ENCODE results near the gene TP53TG3E.
A peak's percentile ranks its signal among the peaks of the same experiment; 100 is the strongest.
"Not testable (repeated sequence)": the region's sequence is repeated elsewhere in the genome, so short reads cannot be mapped to it uniquely, and the experiment has no call there.

Gene TP53TG3E, protein sequence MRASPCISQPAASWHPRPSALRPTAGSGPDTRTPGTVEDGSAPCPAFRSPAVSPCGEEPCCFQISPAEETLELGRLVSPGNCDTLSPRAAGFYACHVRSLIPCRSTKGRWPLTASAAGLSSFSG

DNA sequence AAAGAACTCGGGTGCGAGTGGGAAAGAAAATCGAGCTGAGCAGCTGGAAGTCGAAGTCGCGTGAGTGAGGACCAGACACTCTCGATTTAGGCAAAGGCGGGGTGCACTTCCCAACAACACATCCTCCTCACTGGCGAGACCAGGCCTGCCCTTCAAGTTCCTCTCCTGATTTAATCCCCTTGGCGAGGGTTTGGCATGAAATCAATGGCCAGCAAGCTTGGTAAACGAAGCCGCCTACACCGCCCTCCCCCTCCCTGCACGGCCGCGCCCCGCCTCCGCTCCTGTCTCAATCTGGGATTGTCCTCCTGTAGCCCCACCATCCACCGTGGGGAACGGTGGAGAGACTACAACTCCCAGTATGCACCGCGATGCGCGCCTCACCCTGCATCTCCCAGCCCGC, at the start of gene TP53TG3E:
TSS of gene TP53TG3E (plus strand) at position 301 of the 400 bp plus-strand sequence. CDS start at position 369, 68 bp downstream.
- ATAC-seq: not testable (repeated sequence)

DNA sequence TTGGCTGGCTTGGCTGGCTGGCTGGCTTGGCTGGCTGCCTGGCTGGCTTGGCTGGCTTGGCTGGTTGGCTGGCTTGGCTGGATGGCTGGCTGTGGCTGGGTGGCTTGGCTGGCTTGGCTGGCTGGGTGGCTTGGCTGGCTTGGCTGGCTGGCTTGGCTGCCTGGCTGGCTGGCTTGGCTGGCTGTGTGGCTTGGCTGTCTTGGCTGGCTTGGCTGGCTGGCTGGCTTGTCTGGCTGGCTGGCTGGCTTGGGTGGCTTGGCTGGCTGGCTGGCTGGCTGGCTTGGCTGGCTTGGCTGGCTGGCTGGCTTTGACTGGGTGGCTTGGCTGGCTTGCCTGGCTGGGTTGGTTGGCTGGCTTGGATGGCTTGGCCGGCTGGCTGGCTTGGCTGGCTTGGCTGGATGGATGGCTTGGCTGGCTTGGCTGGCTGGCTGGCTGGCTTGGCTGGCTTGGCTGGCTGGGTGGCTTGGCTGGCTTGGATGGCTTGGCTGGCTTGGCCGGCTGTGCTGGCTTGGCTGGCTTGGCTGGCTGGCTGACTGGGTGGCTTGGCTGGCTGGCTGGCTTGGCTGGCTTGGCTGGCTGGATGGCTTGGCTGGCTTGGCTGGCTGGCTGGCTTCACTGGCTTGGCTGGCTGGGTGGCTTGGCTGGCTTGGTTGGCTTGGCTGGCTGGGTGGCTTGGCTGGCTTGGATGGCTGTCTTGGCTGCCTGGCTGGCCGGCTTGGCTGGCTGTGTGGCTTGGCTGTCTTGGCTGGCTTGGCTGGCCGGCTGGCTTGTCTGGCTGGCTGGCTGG, 32.3 kb downstream of the TP53TG3E start:
- ATAC-seq: not testable (repeated sequence)

DNA sequence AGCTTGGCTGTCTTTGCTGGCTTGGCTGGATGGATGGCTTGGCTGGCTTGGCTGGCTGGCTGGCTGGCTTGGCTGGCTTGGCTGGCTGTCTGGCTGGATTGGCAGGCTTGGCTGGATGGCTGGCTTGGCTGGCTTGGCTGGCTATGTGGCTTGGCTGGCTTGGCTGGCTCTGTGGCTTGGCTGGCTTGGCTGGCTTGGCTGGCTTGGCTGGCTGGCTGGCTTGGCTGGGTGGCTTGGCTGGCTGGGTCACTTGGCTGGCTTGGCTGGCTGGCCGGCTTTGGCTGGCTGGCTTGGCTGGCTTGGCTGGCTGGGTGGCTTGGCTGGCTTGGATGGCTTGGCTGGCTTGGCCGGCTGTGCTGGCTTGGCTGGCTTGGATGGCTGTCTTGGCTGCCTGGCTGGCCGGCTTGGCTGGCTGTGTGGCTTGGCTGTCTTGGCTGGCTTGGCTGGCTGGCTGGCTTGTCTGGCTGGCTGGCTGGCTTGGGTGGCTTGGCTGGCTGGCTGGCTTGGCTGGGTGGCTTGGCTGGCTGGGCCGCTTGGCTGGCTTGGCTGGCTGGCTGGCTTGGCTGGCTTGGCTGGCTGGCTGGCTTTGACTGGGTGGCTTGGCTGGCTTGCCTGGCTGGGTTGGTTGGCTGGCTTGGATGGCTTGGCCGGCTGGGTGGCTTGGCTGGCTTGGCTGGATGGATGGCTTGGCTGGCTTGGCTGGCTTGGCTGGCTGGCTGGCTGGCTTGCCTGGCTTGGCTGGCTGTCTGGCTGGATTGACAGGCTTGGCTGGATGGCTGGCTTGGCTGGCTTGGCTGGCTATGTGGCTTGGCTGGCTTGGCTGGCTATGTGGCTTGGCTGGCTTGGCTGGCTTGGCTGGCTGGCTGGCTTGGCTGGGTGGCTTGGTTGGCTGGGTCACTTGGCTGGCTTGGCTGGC, 33.8 kb downstream of the TP53TG3E start:
- ATAC-seq: not testable (repeated sequence)

DNA sequence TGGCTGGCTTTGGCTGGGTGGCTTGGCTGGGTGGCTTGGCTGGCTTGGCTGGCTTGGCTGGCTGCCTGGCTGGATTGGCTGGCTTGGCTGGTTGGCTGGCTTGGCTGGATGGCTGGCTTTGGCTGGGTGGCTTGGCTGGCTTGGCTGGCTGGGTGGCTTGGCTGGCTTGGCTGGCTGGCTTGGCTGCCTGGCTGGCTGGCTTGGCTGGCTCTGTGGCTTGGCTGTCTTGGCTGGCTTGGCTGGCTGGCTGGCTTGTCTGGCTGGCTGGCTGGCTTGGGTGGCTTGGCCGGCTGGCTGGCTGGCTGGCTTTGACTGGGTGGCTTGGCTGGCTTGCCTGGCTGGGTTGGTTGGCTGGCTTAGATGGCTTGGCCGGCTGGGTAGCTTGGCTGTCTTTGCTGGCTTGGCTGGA, 34.4 kb downstream of the TP53TG3E start:
- ATAC-seq: not testable (repeated sequence)

DNA sequence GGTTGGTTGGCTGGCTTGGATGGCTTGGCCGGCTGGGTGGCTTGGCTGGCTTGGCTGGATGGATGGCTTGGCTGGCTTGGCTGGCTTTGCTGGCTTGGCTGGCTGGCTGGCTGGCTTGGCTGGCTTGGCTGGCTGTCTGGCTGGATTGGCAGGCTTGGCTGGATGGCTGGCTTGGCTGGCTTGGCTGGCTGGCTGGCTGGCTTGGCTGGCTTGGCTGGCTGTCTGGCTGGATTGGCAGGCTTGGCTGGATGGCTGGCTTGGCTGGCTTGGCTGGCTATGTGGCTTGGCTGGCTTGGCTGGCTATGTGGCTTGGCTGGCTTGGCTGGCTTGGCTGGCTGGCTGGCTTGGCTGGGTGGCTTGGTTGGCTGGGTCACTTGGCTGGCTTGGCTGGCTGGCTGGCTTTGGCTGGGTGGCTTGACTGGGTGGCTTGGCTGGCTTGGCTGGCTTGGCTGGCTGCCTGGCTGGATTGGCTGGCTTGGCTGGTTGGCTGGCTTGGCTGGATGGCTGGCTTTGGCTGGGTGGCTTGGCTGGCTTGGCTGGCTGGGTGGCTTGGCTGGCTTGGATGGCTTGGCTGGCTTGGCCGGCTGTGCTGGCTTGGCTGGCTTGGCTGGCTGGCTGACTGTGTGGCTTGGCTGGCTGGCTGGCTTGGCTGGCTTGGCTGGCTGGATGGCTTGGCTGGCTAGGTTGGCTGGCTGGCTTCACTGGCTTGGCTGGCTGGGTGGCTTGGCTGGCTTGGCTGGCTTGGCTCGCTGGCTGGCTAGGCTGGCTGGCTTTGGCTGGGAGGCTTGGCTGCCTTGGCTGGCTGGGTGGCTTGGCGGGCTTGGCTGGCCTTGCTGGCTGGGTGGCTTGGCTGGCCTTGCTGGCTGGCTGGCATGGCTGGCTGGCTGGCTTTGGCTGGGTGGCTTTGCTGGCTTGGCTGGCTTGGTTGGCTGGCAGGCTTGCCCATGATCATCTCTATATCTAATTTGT, 35.3 kb downstream of the TP53TG3E start:
- ATAC-seq: peak in 1 of 2 donors; percentile 25
